SU-DHL-6 (cell line): ENCODE measurements around the gene KLHL29.

Experiments used
- H2AFZ ChIP-seq: fragments of 200-600 bp; sonication (generic); 2 replicates; pipeline ENCODE4 v1.6.1; 2014; ENCODE audit warnings: low read depth, mild to moderate bottlenecking, moderate library complexity, mixed read lengths, antibody characterized with exemption, low read length; ENCODE audit not compliant: severe bottlenecking
- H3F3A ChIP-seq: fragments of 200-600 bp; shearing (Covaris generic); 2 replicates; pipeline ENCODE4 v1.6.0; 2016; ENCODE audit warnings: antibody characterized with exemption, mild to moderate bottlenecking; ENCODE audit not compliant: insufficient read depth
- H3K27ac ChIP-seq: fragments of 200-600 bp; sonication (generic); 2 replicates; pipeline ENCODE4 v1.5.1; 2016; ENCODE audit warnings: low read depth, mild to moderate bottlenecking, low read length, moderate library complexity, mixed read lengths
- H3K27me3 ChIP-seq: fragments of 200-600 bp; sonication (generic), shearing (Covaris generic); 2 replicates; pipeline ENCODE4 v1.6.0; 2014; ENCODE audit warnings: mild to moderate bottlenecking, low read length
- H3K36me3 ChIP-seq: fragments of 200-600 bp; sonication (generic); 2 replicates; pipeline ENCODE4 v1.6.1; 2014; ENCODE audit warnings: mild to moderate bottlenecking, low read length, mixed read lengths
- H3K4me2 ChIP-seq: fragments of 300-600, 200-600 bp; shearing (Covaris generic), sonication (generic); 2 replicates; pipeline ENCODE4 v1.6.0; 2014; ENCODE audit warnings: low read length, low read depth, mild to moderate bottlenecking; ENCODE audit not compliant: poor library complexity, severe bottlenecking
- H3K4me3 ChIP-seq: fragments of 200-600 bp; sonication (generic); 2 replicates; pipeline ENCODE4 v1.5.1; 2014; ENCODE audit warnings: antibody characterized with exemption, low read length, mild to moderate bottlenecking, mixed read lengths; ENCODE audit not compliant: insufficient read depth, poor library complexity, severe bottlenecking
- H3K79me2 ChIP-seq: fragments of 200-600 bp; sonication (generic); 2 replicates; pipeline ENCODE4 v1.6.1; 2014; ENCODE audit warnings: mild to moderate bottlenecking, low read length, moderate library complexity; ENCODE audit not compliant: insufficient read depth
- H3K9ac ChIP-seq: fragments of 200-600 bp; sonication (generic); 2 replicates; pipeline ENCODE4 v1.7.0; 2014; ENCODE audit warnings: mild to moderate bottlenecking, low read length
- H3K9me2 ChIP-seq: fragments of 200-600 bp; sonication (generic); replicated peaks from 2 replicates; pipeline ENCODE4 v1.6.1; 2014; ENCODE audit warnings: low read length; ENCODE audit not compliant: insufficient read depth
- H3K9me3 ChIP-seq: fragments of 200-600 bp; sonication (generic); 2 replicates; pipeline ENCODE4 v1.6.1; 2014; ENCODE audit warnings: low read length, mixed read lengths; ENCODE audit not compliant: insufficient read depth
- H4K20me1 ChIP-seq: fragments of 200-600 bp; sonication (generic); 2 replicates; pipeline ENCODE4 v1.6.1; 2014; ENCODE audit warnings: low read depth, mild to moderate bottlenecking, antibody characterized with exemption, low read length, moderate library complexity, mixed read lengths
- EZH2phosphoT487 ChIP-seq: fragments of 200-600 bp; sonication (generic), shearing (Covaris generic); conservative IDR thresholded peaks from 2 replicates; pipeline ENCODE4 v1.6.1; 2018; ENCODE audit warnings: mild to moderate bottlenecking, antibody characterized with exemption, low read length, moderate library complexity, mixed read lengths
- TF ChIP-seq, protein P1 (sequence below): fragments of 200-600 bp; sonication (generic); IDR thresholded peaks from one replicate; pipeline ENCODE4 v1.5.1; 2017; ENCODE audit warnings: antibody characterized with exemption, mild to moderate bottlenecking, low read length, moderate library complexity; ENCODE audit not compliant: insufficient read depth, poor library complexity, severe bottlenecking

Gene KLHL29

DNA sequence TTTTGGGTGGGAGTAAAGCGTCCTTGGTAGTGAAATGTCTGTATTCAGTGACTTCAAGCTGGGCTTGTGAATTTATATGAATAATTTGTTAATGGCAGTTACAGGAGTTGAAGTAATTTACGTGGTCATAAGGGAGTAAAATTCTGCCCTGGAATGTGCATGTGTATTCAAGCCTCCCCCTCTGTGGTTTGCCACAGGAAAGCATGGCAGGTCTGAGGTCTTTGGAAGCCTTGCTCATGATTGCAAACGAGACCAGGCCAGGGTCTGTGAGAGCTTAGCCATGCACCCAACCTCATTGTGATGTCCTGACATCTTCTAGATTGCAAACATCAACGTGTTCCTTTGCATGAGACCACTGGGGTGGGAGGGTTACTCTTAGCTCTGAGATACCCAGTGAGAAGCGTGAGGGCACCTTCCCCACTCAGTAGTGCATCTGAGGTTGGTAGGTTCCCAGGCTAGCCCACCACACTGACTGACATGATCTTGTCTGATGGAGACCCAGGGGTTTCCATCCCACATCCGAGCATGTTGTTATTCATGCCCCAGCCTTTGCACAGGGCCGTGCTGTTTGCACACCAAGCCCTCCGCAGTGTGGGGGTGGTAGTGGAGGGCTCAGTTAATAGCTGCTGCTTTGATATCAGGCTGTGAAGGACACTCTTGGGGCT is 216.5 kb downstream of the KLHL29 start:
- no peak overlapping the region for H3K4me3 ChIP-seq
- no peak overlapping the region for H3K9ac ChIP-seq
- H3K9me2 ChIP-seq, result no peaks in the 10 kb centered on the region
- no peaks in the 10 kb centered on the region for H3K36me3 ChIP-seq
- TF ChIP-seq, protein P1, sequence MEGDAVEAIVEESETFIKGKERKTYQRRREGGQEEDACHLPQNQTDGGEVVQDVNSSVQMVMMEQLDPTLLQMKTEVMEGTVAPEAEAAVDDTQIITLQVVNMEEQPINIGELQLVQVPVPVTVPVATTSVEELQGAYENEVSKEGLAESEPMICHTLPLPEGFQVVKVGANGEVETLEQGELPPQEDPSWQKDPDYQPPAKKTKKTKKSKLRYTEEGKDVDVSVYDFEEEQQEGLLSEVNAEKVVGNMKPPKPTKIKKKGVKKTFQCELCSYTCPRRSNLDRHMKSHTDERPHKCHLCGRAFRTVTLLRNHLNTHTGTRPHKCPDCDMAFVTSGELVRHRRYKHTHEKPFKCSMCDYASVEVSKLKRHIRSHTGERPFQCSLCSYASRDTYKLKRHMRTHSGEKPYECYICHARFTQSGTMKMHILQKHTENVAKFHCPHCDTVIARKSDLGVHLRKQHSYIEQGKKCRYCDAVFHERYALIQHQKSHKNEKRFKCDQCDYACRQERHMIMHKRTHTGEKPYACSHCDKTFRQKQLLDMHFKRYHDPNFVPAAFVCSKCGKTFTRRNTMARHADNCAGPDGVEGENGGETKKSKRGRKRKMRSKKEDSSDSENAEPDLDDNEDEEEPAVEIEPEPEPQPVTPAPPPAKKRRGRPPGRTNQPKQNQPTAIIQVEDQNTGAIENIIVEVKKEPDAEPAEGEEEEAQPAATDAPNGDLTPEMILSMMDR, result no peak
- no peak for TF ChIP-seq EZH2phosphoT487
- no peak overlapping the region for H3K27ac ChIP-seq
- no peaks in the 10 kb centered on the region for H3K79me2 ChIP-seq
- H3F3A ChIP-seq, result no peaks in the 10 kb centered on the region
- no peaks in the 10 kb centered on the region for H3K27me3 ChIP-seq
- H3K9me3 ChIP-seq, result no peaks in the 10 kb centered on the region
- H3K4me2 ChIP-seq, result no peak overlapping the region
- H4K20me1 ChIP-seq, result no peaks in the 10 kb centered on the region
- no peak overlapping the region for H2AFZ ChIP-seq

DNA sequence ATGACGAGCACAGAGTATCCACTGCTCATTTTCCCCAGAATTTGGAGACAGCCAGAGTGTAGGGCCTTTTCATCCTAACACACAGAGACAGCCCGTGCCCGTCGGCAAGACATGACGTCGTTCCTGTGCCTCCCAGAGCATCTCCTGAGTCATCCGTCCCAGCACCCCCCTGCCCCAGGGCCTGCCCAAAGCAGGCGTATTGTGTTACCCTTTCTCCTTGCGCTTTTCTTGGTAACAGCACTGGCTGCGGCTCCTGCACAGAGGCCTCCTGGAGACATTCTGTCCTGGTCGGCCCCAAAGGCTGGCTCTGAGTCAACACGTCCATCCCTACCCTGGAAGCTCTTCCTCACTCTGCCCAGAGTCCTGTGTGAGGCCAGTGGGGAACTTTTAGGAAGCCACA is 217.1 kb downstream of the KLHL29 start:
- Histone ChIP-seq H3K4me2 (no peak overlapping the region), H3K27ac (no peak overlapping the region), H3K79me2 (no peaks in the 10 kb centered on the region), H4K20me1 (no peaks in the 10 kb centered on the region), H3F3A (no peaks in the 10 kb centered on the region), H3K9me3 (no peaks in the 10 kb centered on the region), H3K36me3 (no peaks in the 10 kb centered on the region), H3K9me2 (no peaks in the 10 kb centered on the region), H3K9ac (no peak overlapping the region), H3K4me3 (no peak overlapping the region), H2AFZ (no peak overlapping the region), H3K27me3 (no peaks in the 10 kb centered on the region)
- TF ChIP-seq, protein P1, result no peak
- TF ChIP-seq EZH2phosphoT487, result no peak

DNA sequence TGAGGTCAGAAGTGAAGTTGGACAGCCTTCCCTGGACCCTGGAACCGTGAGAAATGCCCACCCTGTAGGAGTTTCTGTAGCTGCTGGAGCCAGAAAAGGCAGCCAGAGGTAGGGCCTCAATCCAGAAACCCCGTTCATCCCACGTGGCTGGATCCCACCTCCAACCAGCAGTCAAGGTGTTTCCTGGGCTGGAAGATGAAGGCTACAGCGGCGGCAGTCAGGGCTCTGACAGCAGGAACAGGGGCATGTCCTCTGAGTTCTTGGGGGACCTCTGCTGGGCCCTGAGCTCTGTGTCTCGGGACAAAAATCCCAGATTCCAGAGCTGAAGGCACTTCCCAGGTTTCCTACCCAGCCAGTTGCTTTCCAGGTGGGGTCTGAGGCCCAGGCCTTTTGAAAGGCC is 218.2 kb downstream of the KLHL29 start:
- no peaks in the 10 kb centered on the region for H3K27me3 ChIP-seq
- no peak overlapping the region for H3K9ac ChIP-seq
- H3K27ac ChIP-seq, result no peak overlapping the region
- no peak overlapping the region for H3K4me2 ChIP-seq
- no peaks in the 10 kb centered on the region for H3F3A ChIP-seq
- H3K4me3 ChIP-seq, result no peak overlapping the region
- H3K9me3 ChIP-seq, result no peaks in the 10 kb centered on the region
- no peaks in the 10 kb centered on the region for H4K20me1 ChIP-seq
- H3K9me2 ChIP-seq, result no peaks in the 10 kb centered on the region
- no peaks in the 10 kb centered on the region for H3K36me3 ChIP-seq
- H2AFZ ChIP-seq, result no peak overlapping the region
- TF ChIP-seq, protein P1, result no peak
- TF ChIP-seq EZH2phosphoT487, result no peak
- no peaks in the 10 kb centered on the region for H3K79me2 ChIP-seq
